NCI-H69 (cell line): ENCODE data around the gene BPIFB3.

Experiments used
- DNase-seq: peaks from one replicate; lab custom pipeline; 2025; lab: John Stamatoyannopoulos, UW

Gene BPIFB3

GRCh38 chr20:33053291-33054106, at the start of gene BPIFB3:
Gene BPIFB3, plus strand, starts transcription at chr20:33053903. Its CDS starts 1,533 bp downstream, at chr20:33055436.
- no peak for DNase-seq

- DNase-seq: no peak
Measured at GRCh38 chr20:33004141-33004751, 49.5 kb upstream of the BPIFB3 start, which contains the start of gene SUN5. Gene SUN5, minus strand, starts transcription at chr20:33004433. Its CDS starts 93 bp downstream, at chr20:33004340.

GRCh38 chr20:33005132-33005566, 48.6 kb upstream of the BPIFB3 start:
- no peak for DNase-seq

- DNase-seq: no peak
Measured at GRCh38 chr20:33005908-33006775, 47.6 kb upstream of the BPIFB3 start.

- no peak for DNase-seq
Measured at GRCh38 chr20:33006776-33007375, 46.8 kb upstream of the BPIFB3 start.

GRCh38 chr20:33007376-33008335, 46.0 kb upstream of the BPIFB3 start, which contains the start of gene BPIFB2:
Gene BPIFB2, plus strand, starts transcription at chr20:33007704. Its CDS starts 871 bp downstream, at chr20:33008575.
- no peak for DNase-seq

- no peak for DNase-seq
Measured at GRCh38 chr20:33008336-33009213, 45.1 kb upstream of the BPIFB3 start.

GRCh38 chr20:33009214-33010132, 44.2 kb upstream of the BPIFB3 start:
- DNase-seq: peak; percentile 65

GRCh38 chr20:33010133-33010504, 43.6 kb upstream of the BPIFB3 start:
- DNase-seq: no peak

- no peak for DNase-seq
Measured at GRCh38 chr20:33010674-33011449, 42.8 kb upstream of the BPIFB3 start.

GRCh38 chr20:33012327-33013189, 41.1 kb upstream of the BPIFB3 start:
- no peak for DNase-seq

- DNase-seq: no peak
Measured at GRCh38 chr20:33013701-33014326, 39.9 kb upstream of the BPIFB3 start.

GRCh38 chr20:33014336-33015113, 39.2 kb upstream of the BPIFB3 start:
- DNase-seq: no peak

- no peak for DNase-seq
Measured at GRCh38 chr20:33015114-33015484, 38.6 kb upstream of the BPIFB3 start.
